ENCODE results near the gene CGB2. TPM values are rescaled to one million over a fixed set of nuclear protein-coding genes. Genes with fewer than 3 reads are reported as not detected.

The CGB2 gene
- total and polyA plus RNA-seq, 10 donors = not detected

DNA sequence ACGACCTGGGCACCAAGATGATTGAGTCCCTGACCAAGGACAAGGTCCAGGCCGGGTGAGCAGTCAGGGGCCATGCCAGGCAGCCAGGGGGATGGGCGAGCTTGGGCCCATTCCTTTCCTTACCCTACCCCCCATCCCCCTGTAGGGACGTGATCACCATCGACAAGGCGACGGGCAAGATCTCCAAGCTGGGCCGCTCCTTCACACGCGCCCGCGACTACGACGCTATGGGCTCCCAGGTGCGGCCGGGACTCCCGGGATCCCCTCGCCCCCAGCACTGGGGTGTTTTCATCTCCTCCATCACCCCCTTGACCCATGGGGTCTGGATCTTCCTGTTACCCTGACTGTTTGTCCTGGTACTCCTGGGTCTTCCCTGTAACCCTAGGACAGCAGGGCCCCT is 21.9 kb upstream of the CGB2 start:
- H3K9me3 ChIP-seq = no peaks in the 10 kb centered on the region
- no peaks in the 10 kb centered on the region for H3K4me1 ChIP-seq
- no peak overlapping the region for H3K27ac ChIP-seq
- no peak for DNase-seq
- WGBS, 5 donors = 96 to 99% (median 97%) methylated on average over 17 to 18 of the region's 18 CpGs
- H3K4me3 ChIP-seq = no peak overlapping the region
- H3K27me3 ChIP-seq (replicated peaks in 1 of 7) = no peaks in the 10 kb centered on the region
- TF ChIP-seq POLR2AphosphoS5 (IDR thresholded peaks at IDR 0.05) (peak in 1 of 3 donors; percentile 27), POLR2A (IDR thresholded peaks at IDR 0.05) (no peak)
- intact Hi-C loops (cut with DNase I; ENCODE audit: low total_unique reads) = no loop called here
- peaks cover 0 to 100% (median 70%) of the 10 kb centered on the region in 6 donors for H3K36me3 ChIP-seq

DNA sequence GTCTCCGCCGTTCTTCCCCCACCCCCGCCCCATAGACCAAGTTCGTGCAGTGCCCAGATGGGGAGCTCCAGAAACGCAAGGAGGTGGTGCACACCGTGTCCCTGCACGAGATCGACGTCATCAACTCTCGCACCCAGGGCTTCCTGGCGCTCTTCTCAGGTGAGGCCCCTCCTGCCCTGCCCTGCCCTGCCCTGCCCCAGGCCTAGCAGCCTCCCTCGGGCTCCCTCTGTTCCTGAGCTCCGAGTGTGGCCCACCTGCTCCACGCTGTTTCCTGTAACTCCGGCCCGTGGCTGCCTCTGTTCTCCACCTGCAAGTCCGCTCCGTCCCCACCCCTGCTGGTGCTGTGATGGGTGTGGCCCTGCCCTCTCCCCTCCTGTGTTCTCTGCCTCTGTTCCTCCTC is 21.2 kb upstream of the CGB2 start:
- Histone ChIP-seq H3K9me3 (no peaks in the 10 kb centered on the region), H3K36me3 (peaks cover 0 to 100% (median 67%) of the 10 kb centered on the region in 6 donors), H3K4me1 (no peaks in the 10 kb centered on the region), H3K27me3 (replicated peaks in 1 of 7) (no peaks in the 10 kb centered on the region), H3K4me3 (no peak overlapping the region), H3K27ac (no peak overlapping the region)
- TF ChIP-seq, protein P1, sequence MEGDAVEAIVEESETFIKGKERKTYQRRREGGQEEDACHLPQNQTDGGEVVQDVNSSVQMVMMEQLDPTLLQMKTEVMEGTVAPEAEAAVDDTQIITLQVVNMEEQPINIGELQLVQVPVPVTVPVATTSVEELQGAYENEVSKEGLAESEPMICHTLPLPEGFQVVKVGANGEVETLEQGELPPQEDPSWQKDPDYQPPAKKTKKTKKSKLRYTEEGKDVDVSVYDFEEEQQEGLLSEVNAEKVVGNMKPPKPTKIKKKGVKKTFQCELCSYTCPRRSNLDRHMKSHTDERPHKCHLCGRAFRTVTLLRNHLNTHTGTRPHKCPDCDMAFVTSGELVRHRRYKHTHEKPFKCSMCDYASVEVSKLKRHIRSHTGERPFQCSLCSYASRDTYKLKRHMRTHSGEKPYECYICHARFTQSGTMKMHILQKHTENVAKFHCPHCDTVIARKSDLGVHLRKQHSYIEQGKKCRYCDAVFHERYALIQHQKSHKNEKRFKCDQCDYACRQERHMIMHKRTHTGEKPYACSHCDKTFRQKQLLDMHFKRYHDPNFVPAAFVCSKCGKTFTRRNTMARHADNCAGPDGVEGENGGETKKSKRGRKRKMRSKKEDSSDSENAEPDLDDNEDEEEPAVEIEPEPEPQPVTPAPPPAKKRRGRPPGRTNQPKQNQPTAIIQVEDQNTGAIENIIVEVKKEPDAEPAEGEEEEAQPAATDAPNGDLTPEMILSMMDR (IDR thresholded peaks at IDR 0.05 in 8 of 11, conservative IDR thresholded peaks at IDR 0.05 in 3 of 11) = no peak
- TF ChIP-seq POLR2A (IDR thresholded peaks at IDR 0.05) (no peak), POLR2AphosphoS5 (IDR thresholded peaks at IDR 0.05) (no peak)
- intact Hi-C loops (cut with DNase I; ENCODE audit: low total_unique reads) = no loop called here
- DNase-seq = no peak
- WGBS, 5 donors = 90 to 96% (median 93%) methylated on average over 13 to 18 of the region's 18 CpGs

DNA sequence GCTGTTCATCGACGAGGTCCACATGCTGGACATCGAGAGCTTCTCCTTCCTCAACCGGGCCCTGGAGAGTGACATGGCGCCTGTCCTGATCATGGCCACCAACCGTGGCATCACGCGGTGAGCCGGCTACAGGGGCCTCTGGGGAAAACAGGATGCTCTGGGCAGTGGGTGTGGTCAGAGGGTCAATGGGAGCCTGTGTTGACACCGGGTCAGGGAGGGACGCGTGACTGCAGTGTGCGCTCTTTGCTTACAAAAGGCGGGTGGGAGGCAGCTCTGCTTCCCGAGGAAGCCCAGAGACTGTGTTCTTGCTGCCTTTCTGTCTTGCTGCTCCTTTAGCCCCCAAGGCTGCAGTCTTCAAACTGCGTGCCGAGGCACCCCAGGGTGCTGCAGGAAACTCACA is 20.5 kb upstream of the CGB2 start:
- H3K9me3 ChIP-seq = no peaks in the 10 kb centered on the region
- intact Hi-C loops (cut with DNase I; ENCODE audit: low total_unique reads) = no loop called here
- H3K27ac ChIP-seq = no peak overlapping the region
- WGBS, 5 donors = 88 to 93% (median 92%) methylated on average over 14 to 17 of the region's 17 CpGs
- no peak overlapping the region for H3K4me3 ChIP-seq
- peaks cover 0 to 100% (median 63%) of the 10 kb centered on the region in 6 donors for H3K36me3 ChIP-seq
- H3K4me1 ChIP-seq = no peaks in the 10 kb centered on the region
- TF ChIP-seq, protein P1 (IDR thresholded peaks at IDR 0.05 in 8 of 11, conservative IDR thresholded peaks at IDR 0.05 in 3 of 11) = no peak
- TF ChIP-seq POLR2AphosphoS5 (IDR thresholded peaks at IDR 0.05) = no peak
- no peak for TF ChIP-seq POLR2A (IDR thresholded peaks at IDR 0.05)
- no peak for DNase-seq
- no peaks in the 10 kb centered on the region for H3K27me3 ChIP-seq (replicated peaks in 1 of 7)

DNA sequence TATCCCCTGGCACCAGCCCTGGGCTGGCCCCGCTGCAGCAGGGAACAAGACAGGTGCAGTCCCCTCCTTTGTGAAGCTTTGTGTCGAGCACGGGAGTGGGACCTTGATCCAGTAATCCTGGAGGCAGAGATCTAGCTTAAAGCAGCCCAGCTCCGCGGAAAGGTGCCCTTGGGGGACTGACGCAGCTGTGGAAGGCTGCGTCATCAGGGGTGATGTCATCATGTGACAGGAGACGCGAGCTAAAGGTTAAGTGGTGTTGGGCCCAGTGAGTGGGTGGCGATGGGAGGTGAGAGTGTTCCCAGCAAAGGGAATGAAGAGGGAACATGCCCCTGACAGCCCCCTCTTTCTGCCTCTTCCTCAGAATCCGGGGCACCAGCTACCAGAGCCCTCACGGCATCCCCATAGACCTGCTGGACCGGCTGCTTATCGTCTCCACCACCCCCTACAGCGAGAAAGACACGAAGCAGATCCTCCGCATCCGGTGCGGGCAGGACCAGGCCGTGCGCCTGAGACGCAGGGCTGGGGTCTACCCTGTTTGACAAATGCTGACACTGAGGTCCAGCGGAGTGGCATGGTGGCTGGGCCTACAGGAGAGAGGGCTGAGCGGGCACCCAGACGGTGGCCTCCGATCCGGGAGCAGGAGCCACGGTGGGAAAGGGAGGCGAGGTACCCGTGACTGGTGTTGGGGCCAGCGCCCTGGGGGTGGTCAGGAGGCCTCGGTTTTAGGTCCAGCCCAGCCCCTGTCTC is 17.4 kb upstream of the CGB2 start:
- intact Hi-C loops (cut with DNase I; ENCODE audit: low total_unique reads) = no loop called here
- WGBS, 5 donors = 91 to 95% (median 94%) methylated on average over 31 to 32 of the region's 32 CpGs
- DNase-seq = no peak
- H3K36me3 ChIP-seq = peaks cover 0 to 72% (median 47%) of the 10 kb centered on the region in 6 donors
- H3K4me3 ChIP-seq = no peak overlapping the region
- TF ChIP-seq POLR2AphosphoS5 (IDR thresholded peaks at IDR 0.05) = no peak
- TF ChIP-seq, protein P1 (IDR thresholded peaks at IDR 0.05 in 8 of 11, conservative IDR thresholded peaks at IDR 0.05 in 3 of 11) = no peak
- TF ChIP-seq POLR2A (IDR thresholded peaks at IDR 0.05) = no peak
- no peaks in the 10 kb centered on the region for H3K9me3 ChIP-seq
- no peak overlapping the region for H3K27ac ChIP-seq
- peaks cover 4 to 25% (median 20%) of the 10 kb centered on the region in 6 donors for H3K4me1 ChIP-seq
- H3K27me3 ChIP-seq (replicated peaks in 1 of 7) = peaks cover 0 to 18% (median 2%) of the 10 kb centered on the region in 7 donors
